M059J (cell line): ENCODE data around the gene ANKUB1. TPM values are rescaled to one million over a fixed set of nuclear protein-coding genes. Genes with fewer than 3 reads are reported as not detected.

Experiments used
- total RNA-seq: library from RNA; depleted of rRNA; stranded (reverse); fragments of >200 nt; shearing (Covaris generic); gene quantifications from 2 replicates; pipeline ENCODE4 v1.2.3, GENCODE V29; 2014; rRNA removed

The ANKUB1 gene
- total RNA-seq, 1 experiment from 2014 or later: not detected

Other genes with a start within 250 kb of the ANKUB1 start
- gene WWTR1, start 134.5 kb downstream of the ANKUB1 start, total RNA-seq: 25.0 and 36.4 TPM in 2 replicates
- 31.3 and 64.5 TPM in 2 replicates for gene COMMD2, start 40.1 kb downstream of the ANKUB1 start, total RNA-seq
- 37.3 and 38.2 TPM in 2 replicates for gene RNF13, start 20.7 kb upstream of the ANKUB1 start, total RNA-seq
- 393 and 470 TPM in 2 replicates for gene PFN2, start 178.3 kb upstream of the ANKUB1 start, total RNA-seq